ENCODE data around the gene SDSL.

The SDSL gene

DNA sequence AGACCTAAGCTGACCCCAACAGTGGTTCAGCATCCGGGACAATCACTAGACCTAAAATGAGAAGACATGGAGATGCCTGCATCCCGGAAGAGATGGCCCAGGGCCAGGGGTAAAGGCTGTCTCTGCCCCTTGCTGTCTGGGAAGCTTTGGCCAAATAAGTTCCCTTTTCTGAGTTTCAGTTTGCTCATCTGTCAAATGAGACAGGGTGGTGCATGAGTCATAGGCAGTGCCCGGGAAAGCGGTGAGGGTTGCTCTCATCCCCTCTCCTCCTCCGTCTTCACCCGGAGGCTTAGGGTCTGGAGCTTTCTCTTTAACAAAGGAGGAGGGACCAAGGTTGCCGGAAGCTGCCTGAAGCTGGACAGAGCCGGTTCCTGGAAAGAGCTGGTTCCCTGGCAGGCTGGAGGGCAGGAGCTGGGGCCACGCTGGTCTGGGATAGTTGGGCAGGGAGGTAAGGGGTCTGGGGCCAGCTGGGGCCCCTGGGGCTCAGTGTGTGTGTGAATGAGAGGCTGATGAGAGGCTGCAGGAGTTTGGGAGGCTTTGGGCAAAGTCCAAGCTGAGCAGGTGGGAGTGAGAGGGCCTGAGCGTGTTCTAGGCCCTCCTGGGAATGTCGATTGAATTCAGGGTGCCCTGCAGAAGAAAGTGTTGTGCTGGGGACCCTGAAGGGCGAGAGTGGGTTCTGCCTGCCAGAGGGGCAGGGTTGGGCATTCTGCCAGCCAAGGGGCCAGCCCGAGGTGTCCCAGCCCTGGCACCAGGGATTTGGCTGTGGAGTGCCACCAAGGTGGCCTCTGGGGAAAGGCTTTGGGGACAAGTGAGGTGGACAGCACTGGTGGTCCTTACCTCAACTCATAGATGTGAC, at the start of gene SDSL (continued):
- TF ChIP-seq, protein P1, sequence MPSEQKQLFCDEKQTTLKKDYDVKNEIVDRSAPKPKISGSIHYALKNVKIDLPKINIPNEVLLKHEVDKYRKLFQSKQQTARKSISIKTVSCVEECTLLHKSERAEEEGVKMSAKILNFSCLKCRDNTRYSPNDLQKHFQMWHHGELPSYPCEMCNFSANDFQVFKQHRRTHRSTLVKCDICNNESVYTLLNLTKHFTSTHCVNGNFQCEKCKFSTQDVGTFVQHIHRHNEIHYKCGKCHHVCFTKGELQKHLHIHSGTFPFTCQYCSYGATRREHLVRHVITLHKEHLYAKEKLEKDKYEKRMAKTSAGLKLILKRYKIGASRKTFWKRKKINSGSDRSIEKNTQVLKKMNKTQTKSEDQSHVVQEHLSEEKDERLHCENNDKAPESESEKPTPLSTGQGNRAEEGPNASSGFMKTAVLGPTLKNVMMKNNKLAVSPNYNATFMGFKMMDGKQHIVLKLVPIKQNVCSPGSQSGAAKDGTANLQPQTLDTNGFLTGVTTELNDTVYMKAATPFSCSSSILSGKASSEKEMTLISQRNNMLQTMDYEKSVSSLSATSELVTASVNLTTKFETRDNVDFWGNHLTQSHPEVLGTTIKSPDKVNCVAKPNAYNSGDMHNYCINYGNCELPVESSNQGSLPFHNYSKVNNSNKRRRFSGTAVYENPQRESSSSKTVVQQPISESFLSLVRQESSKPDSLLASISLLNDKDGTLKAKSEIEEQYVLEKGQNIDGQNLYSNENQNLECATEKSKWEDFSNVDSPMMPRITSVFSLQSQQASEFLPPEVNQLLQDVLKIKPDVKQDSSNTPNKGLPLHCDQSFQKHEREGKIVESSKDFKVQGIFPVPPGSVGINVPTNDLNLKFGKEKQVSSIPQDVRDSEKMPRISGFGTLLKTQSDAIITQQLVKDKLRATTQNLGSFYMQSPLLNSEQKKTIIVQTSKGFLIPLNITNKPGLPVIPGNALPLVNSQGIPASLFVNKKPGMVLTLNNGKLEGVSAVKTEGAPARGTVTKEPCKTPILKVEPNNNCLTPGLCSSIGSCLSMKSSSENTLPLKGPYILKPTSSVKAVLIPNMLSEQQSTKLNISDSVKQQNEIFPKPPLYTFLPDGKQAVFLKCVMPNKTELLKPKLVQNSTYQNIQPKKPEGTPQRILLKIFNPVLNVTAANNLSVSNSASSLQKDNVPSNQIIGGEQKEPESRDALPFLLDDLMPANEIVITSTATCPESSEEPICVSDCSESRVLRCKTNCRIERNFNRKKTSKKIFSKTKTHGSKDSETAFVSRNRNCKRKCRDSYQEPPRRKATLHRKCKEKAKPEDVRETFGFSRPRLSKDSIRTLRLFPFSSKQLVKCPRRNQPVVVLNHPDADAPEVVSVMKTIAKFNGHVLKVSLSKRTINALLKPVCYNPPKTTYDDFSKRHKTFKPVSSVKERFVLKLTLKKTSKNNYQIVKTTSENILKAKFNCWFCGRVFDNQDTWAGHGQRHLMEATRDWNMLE (tag by site-specific recombination; conservative IDR thresholded peaks at IDR 0.05; ENCODE audit: low read depth) = 0 out of 2 replicates have a peak, but pooled peaks have one; percentile 18
- TF ChIP-seq, protein P2, sequence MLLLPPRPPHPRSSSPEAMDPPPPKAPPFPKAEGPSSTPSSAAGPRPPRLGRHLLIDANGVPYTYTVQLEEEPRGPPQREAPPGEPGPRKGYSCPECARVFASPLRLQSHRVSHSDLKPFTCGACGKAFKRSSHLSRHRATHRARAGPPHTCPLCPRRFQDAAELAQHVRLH (tag by site-specific recombination; IDR thresholded peaks at IDR 0.05) = no peak
- peak; percentile 58 for TF ChIP-seq ZXDB (tag by site-specific recombination; IDR thresholded peaks at IDR 0.05)

DNA sequence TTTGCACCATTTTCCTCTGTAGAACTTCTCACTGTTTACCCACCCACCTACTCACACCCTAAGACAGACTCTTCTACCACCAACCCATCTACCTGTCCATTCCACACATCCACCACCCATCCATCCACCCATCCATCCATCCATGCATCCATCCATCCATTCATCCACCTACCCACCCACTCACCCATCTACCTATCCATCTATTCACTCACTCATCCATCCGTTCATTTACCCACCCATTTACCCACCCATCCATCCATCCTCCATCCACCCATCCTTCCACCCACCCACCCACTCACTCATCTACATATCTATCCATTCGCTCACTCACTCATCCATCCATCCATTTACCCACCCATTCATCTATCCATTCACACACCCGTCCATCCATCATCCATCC, 48.7 kb upstream of the SDSL start:
- ChIA-PET POLR2A (no interaction called here), CTCF (no interaction called here)
- no peaks in the 10 kb centered on the region for H3K9me3 ChIP-seq (ENCODE audit: control insufficient read depth, insufficient read depth, low read depth, low read length)
- H3K4me1 ChIP-seq (ENCODE audit: control insufficient read depth, insufficient read depth, low read length) = no peaks in the 10 kb centered on the region
- H3K4me3 ChIP-seq (ENCODE audit: low read depth, low read length) = no peak overlapping the region
- H3K36me3 ChIP-seq (ENCODE audit: control insufficient read depth in 2 of 2, insufficient read depth in 1 of 2, low read length in 2 of 2) = peaks cover 8 to 45% of the 10 kb centered on the region in 2 experiments; a peak in 2 of 3 replicates
- no peak overlapping the region for H3K27ac ChIP-seq (ENCODE audit: extremely low read depth, low read depth, low read length)
- TF ChIP-seq, protein P3, sequence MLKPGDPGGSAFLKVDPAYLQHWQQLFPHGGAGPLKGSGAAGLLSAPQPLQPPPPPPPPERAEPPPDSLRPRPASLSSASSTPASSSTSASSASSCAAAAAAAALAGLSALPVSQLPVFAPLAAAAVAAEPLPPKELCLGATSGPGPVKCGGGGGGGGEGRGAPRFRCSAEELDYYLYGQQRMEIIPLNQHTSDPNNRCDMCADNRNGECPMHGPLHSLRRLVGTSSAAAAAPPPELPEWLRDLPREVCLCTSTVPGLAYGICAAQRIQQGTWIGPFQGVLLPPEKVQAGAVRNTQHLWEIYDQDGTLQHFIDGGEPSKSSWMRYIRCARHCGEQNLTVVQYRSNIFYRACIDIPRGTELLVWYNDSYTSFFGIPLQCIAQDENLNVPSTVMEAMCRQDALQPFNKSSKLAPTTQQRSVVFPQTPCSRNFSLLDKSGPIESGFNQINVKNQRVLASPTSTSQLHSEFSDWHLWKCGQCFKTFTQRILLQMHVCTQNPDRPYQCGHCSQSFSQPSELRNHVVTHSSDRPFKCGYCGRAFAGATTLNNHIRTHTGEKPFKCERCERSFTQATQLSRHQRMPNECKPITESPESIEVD (tag by site-specific recombination; IDR thresholded peaks at IDR 0.05) = no peak
- no peak for TF ChIP-seq ZNF558 (tag by site-specific recombination; IDR thresholded peaks at IDR 0.05)
- TF ChIP-seq ZNF549 (tag by site-specific recombination; IDR thresholded peaks at IDR 0.05) = no peak
- TF ChIP-seq ZNF366 (tag by site-specific recombination; conservative IDR thresholded peaks at IDR 0.05) = peak; percentile 71
- peak; percentile 98 for TF ChIP-seq EGR2 (tag by site-specific recombination; IDR thresholded peaks at IDR 0.05; ENCODE audit: low read depth)
- TF ChIP-seq, protein P4, sequence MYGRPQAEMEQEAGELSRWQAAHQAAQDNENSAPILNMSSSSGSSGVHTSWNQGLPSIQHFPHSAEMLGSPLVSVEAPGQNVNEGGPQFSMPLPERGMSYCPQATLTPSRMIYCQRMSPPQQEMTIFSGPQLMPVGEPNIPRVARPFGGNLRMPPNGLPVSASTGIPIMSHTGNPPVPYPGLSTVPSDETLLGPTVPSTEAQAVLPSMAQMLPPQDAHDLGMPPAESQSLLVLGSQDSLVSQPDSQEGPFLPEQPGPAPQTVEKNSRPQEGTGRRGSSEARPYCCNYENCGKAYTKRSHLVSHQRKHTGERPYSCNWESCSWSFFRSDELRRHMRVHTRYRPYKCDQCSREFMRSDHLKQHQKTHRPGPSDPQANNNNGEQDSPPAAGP (tag by site-specific recombination; IDR thresholded peaks at IDR 0.05) = no peak
- TF ChIP-seq ZFHX2 (tag by site-specific recombination; conservative IDR thresholded peaks at IDR 0.05) = peak; percentile 86
- no peak for TF ChIP-seq ZNF140 (tag by site-specific recombination; IDR thresholded peaks at IDR 0.05)
- TF ChIP-seq ZNF843 (tag by site-specific recombination; IDR thresholded peaks at IDR 0.05) = no peak

DNA sequence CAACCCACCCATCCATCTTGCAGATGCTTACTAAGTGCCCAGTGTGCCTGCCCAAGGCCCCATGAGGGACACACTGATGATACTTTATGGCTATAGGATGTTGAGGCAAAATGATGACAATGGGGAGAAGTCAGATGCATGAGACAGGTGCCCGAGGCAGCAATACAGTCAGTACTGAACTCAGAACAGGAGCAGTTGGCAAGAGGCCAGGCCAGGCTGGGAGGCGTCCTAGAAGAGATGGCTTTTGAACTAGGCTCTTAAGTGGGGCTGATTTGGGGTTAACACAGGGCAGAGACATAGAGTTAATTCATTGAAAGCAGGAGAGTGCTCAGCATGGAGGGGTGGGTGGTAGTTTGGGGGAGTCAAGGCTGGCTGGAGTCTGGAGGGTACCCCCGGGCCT, 48.2 kb upstream of the SDSL start:
- H3K36me3 ChIP-seq (ENCODE audit: control insufficient read depth in 2 of 2, insufficient read depth in 1 of 2, low read length in 2 of 2) = peaks cover 8 to 45% of the 10 kb centered on the region in 2 experiments; a peak in 2 of 3 replicates
- H3K9me3 ChIP-seq (ENCODE audit: control insufficient read depth, insufficient read depth, low read depth, low read length) = no peaks in the 10 kb centered on the region
- ChIA-PET CTCF (no interaction called here), POLR2A (interaction anchor here (0.5 kb wide), 1 partner anchor 39 kb away, joined by 3 read pairs; the partner anchor contains the start of gene SLC8B1)
- H3K4me1 ChIP-seq (ENCODE audit: control insufficient read depth, insufficient read depth, low read length) = no peaks in the 10 kb centered on the region
- H3K27ac ChIP-seq (ENCODE audit: extremely low read depth, low read depth, low read length) = no peak overlapping the region
- H3K4me3 ChIP-seq (ENCODE audit: low read depth, low read length) = no peak overlapping the region
- TF ChIP-seq ZNF311 (tag by site-specific recombination; IDR thresholded peaks at IDR 0.05; ENCODE audit: borderline replicate concordance) (no peak), ZNF341 (tag by site-specific recombination; IDR thresholded peaks at IDR 0.05; ENCODE audit: low read depth) (no peak), ZNF837 (tag by site-specific recombination; IDR thresholded peaks at IDR 0.05) (no peak), ZNF248 (tag by site-specific recombination; IDR thresholded peaks at IDR 0.05) (no peak), ZNF701 (tag by site-specific recombination; IDR thresholded peaks at IDR 0.05) (no peak), RBAK (tag by site-specific recombination; IDR thresholded peaks at IDR 0.05) (no peak), ZSCAN16 (tag by site-specific recombination; IDR thresholded peaks at IDR 0.05) (no peak), GLIS2 (tag by site-specific recombination; IDR thresholded peaks at IDR 0.05) (no peak), GLI2 (tag by site-specific recombination; IDR thresholded peaks at IDR 0.05; ENCODE audit: borderline replicate concordance, low read depth) (no peak), ZNF510 (tag by site-specific recombination; IDR thresholded peaks at IDR 0.05; ENCODE audit: insufficient replicate concordance) (no peak), ZNF335 (tag by site-specific recombination; conservative IDR thresholded peaks at IDR 0.05) (no peak), ZBTB21 (tag by site-specific recombination; IDR thresholded peaks at IDR 0.05) (no peak), ZNF571 (tag by site-specific recombination; IDR thresholded peaks at IDR 0.05) (no peak), ZNF292 (tag by site-specific recombination; IDR thresholded peaks at IDR 0.05; ENCODE audit: borderline replicate concordance, low read depth) (no peak)

Data from HEK293 (cell line).